GM21367 (cell line): ENCODE data around the gene C6orf15.
"Not testable (repeated sequence)": the region's sequence is repeated elsewhere in the genome, so short reads cannot be mapped to it uniquely, and the experiment has no call there.

ENCODE experiments used
- ATAC-seq: cut with Tn5 transposase; IDR thresholded peaks from one replicate; pipeline ENCODE4 v1.9.1; 2021; ENCODE audit not compliant: unreplicated experiment

C6orf15 gene

GRCh38 chr6:31070711-31071197, 41.6 kb downstream of the C6orf15 start:
- no peak for ATAC-seq

DNA sequence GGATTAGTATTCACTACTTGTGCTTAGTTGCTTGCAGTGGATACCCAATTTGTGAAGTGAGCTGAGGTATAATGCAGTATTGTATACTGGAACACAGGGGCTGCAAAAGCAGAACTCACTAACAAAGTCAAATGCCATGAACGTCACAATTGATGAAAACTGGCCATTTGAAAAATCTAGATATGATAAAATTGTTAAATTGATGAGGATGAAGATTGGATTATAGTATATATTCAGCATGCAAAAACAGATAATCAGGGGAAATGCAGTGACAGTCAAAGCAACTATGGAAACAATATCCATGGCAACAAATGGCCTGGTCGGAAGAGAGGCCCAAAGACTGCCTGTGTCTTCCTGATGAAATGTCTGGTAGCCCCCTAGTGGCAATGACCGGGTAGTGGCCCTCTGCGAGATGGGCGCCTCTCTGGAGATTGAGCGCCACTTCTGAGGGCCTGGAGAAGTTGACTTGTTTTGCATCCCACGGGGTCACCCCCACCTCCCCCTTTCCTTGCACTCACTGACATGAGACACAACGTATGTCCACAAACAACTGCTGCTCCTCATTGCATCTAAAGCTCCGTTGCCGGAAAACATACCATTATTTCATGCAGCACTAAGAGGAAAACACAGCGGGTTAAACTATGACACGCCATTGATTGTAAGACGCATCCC, 43.6 kb downstream of the C6orf15 start:
- ATAC-seq: no peak

- not testable (repeated sequence) for ATAC-seq
Measured at GRCh38 chr6:31067891-31068668, 44.3 kb downstream of the C6orf15 start.

GRCh38 chr6:31067028-31067427, 45.3 kb downstream of the C6orf15 start:
- ATAC-seq: not testable (repeated sequence)

DNA sequence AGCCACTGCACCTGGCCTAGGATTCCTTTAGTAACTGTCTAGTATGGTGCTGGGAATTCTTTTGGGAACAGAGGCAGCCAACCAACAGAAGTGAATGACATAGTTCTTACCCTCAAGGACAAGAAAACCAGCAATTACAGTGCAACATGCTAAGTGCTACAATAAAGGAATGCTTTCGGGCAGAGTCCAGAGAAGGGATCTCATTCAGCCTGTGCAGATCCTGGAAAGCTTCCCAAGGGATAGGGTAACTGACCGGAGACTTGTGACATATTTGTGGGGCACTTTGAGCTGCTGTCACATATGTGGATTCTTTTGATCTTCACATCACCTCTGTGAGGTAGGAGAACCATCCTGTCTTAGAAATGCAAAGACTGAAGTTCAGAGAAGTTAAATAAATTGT, 46.8 kb downstream of the C6orf15 start:
- ATAC-seq: no peak

GRCh38 chr6:31063906-31064435, 48.4 kb downstream of the C6orf15 start:
- ATAC-seq: no peak
